ENCODE results near the gene AHDC1. TPM values are rescaled to one million over a fixed set of nuclear protein-coding genes. Genes with fewer than 3 reads are reported as not detected.

The AHDC1 gene
- total and polyA plus RNA-seq, 2 experiments from 2014 or later: 13.3 to 14.4 TPM

- no peak for TF ChIP-seq EZH2phosphoT487 (IDR thresholded peaks at IDR 0.05; ENCODE audit: low read depth, severe bottlenecking, unreplicated experiment)
- Histone ChIP-seq H4K20me1 (ENCODE audit: insufficient read depth, poor library complexity, severe bottlenecking) (peaks cover 81% of the 10 kb centered on the region), H3K27ac (peak overlapping the region; percentile 78), H3K36me3 (replicated peaks; ENCODE audit: insufficient read depth, low read depth) (no peaks in the 10 kb centered on the region), H3K9me2 (replicated peaks; ENCODE audit: insufficient read depth) (no peaks in the 10 kb centered on the region), H2AFZ (no peak overlapping the region), H3K27me3 (no peaks in the 10 kb centered on the region), H3K4me2 (peak overlapping the region; percentile 69), H3K4me3 (no peak overlapping the region), H3K79me2 (peaks cover 83% of the 10 kb centered on the region), H3K4me1 (ENCODE audit: insufficient read depth) (peaks cover 92% of the 10 kb centered on the region), H3K9me3 (ENCODE audit: low read depth) (no peaks in the 10 kb centered on the region)
- DNase-seq (ENCODE audit: low spot score): no peak
- 17% methylated on average over 15 of the region's 18 CpGs for WGBS (ENCODE audit: low lambda C conversion rate, missing lambda C conversion rate)
These were observed 32.4 kb downstream of the AHDC1 start for GRCh38 chr1:27571439-27572018.

- WGBS (ENCODE audit: low lambda C conversion rate, missing lambda C conversion rate): 33% methylated on average over 3 of the region's 3 CpGs
- H3K9me2 ChIP-seq (replicated peaks; ENCODE audit: insufficient read depth): no peaks in the 10 kb centered on the region
- no peak overlapping the region for H2AFZ ChIP-seq
- H3K4me3 ChIP-seq: no peak overlapping the region
- no peak for TF ChIP-seq EZH2 (IDR thresholded peaks at IDR 0.05; ENCODE audit: borderline replicate concordance)
- no peak for TF ChIP-seq EZH2phosphoT487 (IDR thresholded peaks at IDR 0.05; ENCODE audit: low read depth, severe bottlenecking, unreplicated experiment)
- TF ChIP-seq CTCF (IDR thresholded peaks at IDR 0.05; ENCODE audit: poor library complexity): no peak
- H3K27ac ChIP-seq: peak overlapping the region; percentile 78
- H3K4me2 ChIP-seq: peak overlapping the region; percentile 69
- no peaks in the 10 kb centered on the region for H3K27me3 ChIP-seq
- H3K36me3 ChIP-seq (replicated peaks; ENCODE audit: insufficient read depth, low read depth): no peaks in the 10 kb centered on the region
- H3K79me2 ChIP-seq: peaks cover 83% of the 10 kb centered on the region
- no peak for DNase-seq (ENCODE audit: low spot score)
- H4K20me1 ChIP-seq (ENCODE audit: insufficient read depth, poor library complexity, severe bottlenecking): peaks cover 80% of the 10 kb centered on the region
- no peaks in the 10 kb centered on the region for H3K9me3 ChIP-seq (ENCODE audit: low read depth)
- peaks cover 92% of the 10 kb centered on the region for H3K4me1 ChIP-seq (ENCODE audit: insufficient read depth)
These were observed 33.2 kb downstream of the AHDC1 start for GRCh38 chr1:27570784-27571183.

- Histone ChIP-seq H3K79me2 (peaks cover 87% of the 10 kb centered on the region), H3K27me3 (no peaks in the 10 kb centered on the region), H3K4me1 (ENCODE audit: insufficient read depth) (peaks cover 94% of the 10 kb centered on the region), H4K20me1 (ENCODE audit: insufficient read depth, poor library complexity, severe bottlenecking) (peaks cover 79% of the 10 kb centered on the region), H2AFZ (no peak overlapping the region), H3K9me2 (replicated peaks; ENCODE audit: insufficient read depth) (no peaks in the 10 kb centered on the region), H3K4me2 (peak overlapping the region; percentile 69), H3K27ac (peak overlapping the region; percentile 78), H3K4me3 (no peak overlapping the region), H3K36me3 (replicated peaks; ENCODE audit: insufficient read depth, low read depth) (no peaks in the 10 kb centered on the region), H3K9me3 (ENCODE audit: low read depth) (no peaks in the 10 kb centered on the region)
- WGBS (ENCODE audit: low lambda C conversion rate, missing lambda C conversion rate): 69% methylated on average over 2 of the region's 2 CpGs
- TF ChIP-seq EZH2 (IDR thresholded peaks at IDR 0.05; ENCODE audit: borderline replicate concordance) (no peak), EZH2phosphoT487 (IDR thresholded peaks at IDR 0.05; ENCODE audit: low read depth, severe bottlenecking, unreplicated experiment) (no peak), CTCF (IDR thresholded peaks at IDR 0.05; ENCODE audit: poor library complexity) (no peak)
- DNase-seq (ENCODE audit: low spot score): no peak
These were observed 33.6 kb downstream of the AHDC1 start for GRCh38 chr1:27570356-27570755.

GRCh38 chr1:27569506-27570291, 34.2 kb downstream of the AHDC1 start:
- Histone ChIP-seq H3K4me3 (no peak overlapping the region), H3K27me3 (no peaks in the 10 kb centered on the region), H4K20me1 (ENCODE audit: insufficient read depth, poor library complexity, severe bottlenecking) (peaks cover 76% of the 10 kb centered on the region), H3K9me2 (replicated peaks; ENCODE audit: insufficient read depth) (no peaks in the 10 kb centered on the region), H2AFZ (no peak overlapping the region), H3K9me3 (ENCODE audit: low read depth) (no peaks in the 10 kb centered on the region), H3K79me2 (peaks cover 88% of the 10 kb centered on the region), H3K4me1 (ENCODE audit: insufficient read depth) (peaks cover 95% of the 10 kb centered on the region), H3K27ac (peak overlapping the region; percentile 78), H3K36me3 (replicated peaks; ENCODE audit: insufficient read depth, low read depth) (no peaks in the 10 kb centered on the region), H3K4me2 (peak overlapping the region; percentile 64)
- DNase-seq (ENCODE audit: low spot score): no peak
- no peak for TF ChIP-seq CTCF (IDR thresholded peaks at IDR 0.05; ENCODE audit: poor library complexity)
- no peak for TF ChIP-seq EZH2 (IDR thresholded peaks at IDR 0.05; ENCODE audit: borderline replicate concordance)
- TF ChIP-seq EZH2phosphoT487 (IDR thresholded peaks at IDR 0.05; ENCODE audit: low read depth, severe bottlenecking, unreplicated experiment): no peak
- 68% methylated on average over 13 of the region's 14 CpGs for WGBS (ENCODE audit: low lambda C conversion rate, missing lambda C conversion rate)
